Stomach (tissue), 4 donors: ENCODE data around the gene CAPN8.

Experiments used
- EP300 ChIP-seq: sonication (generic); formaldehyde crosslinking; IDR thresholded peaks from one replicate; pipeline ENCODE4 v1.6.1; 2017; ENCODE audit warnings: antibody characterized with exemption
- POLR2A ChIP-seq, 4 donors: fragments of 450-650 bp; IDR thresholded peaks; one replicate each; pipeline ENCODE4 v1.6.1; 2016; ENCODE audit warnings: antibody characterized with exemption in 4 of 4, control low read depth in 2 of 4, mild to moderate bottlenecking in 1 of 4, moderate library complexity in 1 of 4
- POLR2AphosphoS5 ChIP-seq, 3 donors: sonication (generic); formaldehyde crosslinking; IDR thresholded peaks; one replicate each; pipeline ENCODE4 v1.6.1; 2016; ENCODE audit warnings: antibody characterized with exemption in 3 of 3
- TF ChIP-seq, protein P1 (sequence below), 7 experiments: fragments of 450-650 bp in 4 of 7; fragments of 200-600 bp in 3 of 7; sonication (generic) in 3 of 7; IDR thresholded peaks; one replicate each; pipeline ENCODE4 v1.5.1; 2016 to 2019; ENCODE audit warnings: antibody characterized with exemption in 7 of 7, control low read depth in 2 of 7, mild to moderate bottlenecking in 1 of 7

DNA sequence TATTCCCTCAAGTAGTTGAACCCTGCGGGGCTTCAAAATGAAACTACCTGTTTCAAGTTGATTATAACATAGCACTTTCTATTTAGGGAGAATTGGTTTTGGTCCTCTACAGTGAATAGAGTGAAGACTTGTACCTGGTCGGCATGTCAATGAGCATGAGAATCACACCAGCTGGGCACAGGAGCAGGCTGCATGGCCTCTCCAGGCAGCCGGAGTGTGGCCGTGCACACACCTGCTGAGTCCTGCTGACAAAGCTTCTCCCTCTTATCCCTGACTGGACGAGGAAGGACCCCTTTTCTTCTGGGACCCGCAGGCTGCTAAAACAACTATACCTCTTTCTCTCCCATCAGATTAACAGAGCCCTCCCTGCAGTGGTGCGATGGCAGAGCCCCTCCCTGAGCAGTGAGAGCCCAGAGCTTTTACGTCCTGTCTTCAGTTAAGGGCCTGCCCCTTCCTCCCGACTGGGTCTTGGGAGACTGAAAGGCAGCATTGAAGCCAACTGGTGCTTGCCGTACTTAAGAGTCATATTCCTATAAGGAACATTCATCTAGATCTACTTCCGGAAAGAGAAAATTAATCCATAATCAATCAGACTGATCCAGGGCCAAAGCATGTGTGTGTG lies 124.9 kb downstream of the CAPN8 start:
- TF ChIP-seq, protein P1, sequence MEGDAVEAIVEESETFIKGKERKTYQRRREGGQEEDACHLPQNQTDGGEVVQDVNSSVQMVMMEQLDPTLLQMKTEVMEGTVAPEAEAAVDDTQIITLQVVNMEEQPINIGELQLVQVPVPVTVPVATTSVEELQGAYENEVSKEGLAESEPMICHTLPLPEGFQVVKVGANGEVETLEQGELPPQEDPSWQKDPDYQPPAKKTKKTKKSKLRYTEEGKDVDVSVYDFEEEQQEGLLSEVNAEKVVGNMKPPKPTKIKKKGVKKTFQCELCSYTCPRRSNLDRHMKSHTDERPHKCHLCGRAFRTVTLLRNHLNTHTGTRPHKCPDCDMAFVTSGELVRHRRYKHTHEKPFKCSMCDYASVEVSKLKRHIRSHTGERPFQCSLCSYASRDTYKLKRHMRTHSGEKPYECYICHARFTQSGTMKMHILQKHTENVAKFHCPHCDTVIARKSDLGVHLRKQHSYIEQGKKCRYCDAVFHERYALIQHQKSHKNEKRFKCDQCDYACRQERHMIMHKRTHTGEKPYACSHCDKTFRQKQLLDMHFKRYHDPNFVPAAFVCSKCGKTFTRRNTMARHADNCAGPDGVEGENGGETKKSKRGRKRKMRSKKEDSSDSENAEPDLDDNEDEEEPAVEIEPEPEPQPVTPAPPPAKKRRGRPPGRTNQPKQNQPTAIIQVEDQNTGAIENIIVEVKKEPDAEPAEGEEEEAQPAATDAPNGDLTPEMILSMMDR (IDR thresholded peaks at IDR 0.05), result no peak
- TF ChIP-seq POLR2A (IDR thresholded peaks at IDR 0.05) (no peak), POLR2AphosphoS5 (IDR thresholded peaks at IDR 0.05) (no peak), EP300 (no peak)
